Vagina (tissue), 2 donors: ENCODE measurements around the gene CETN2. TPM values are rescaled to one million over a fixed set of nuclear protein-coding genes. Genes with fewer than 3 reads are reported as not detected.

Experiments
- DNase-seq, 2 donors: peaks; one replicate each; pipeline ENCODE4 v3.0.0-alpha.2; 2017; ENCODE audit errors: extremely low spot score in 2 of 2
- H3K27ac ChIP-seq: fragments of 200-600 bp; sonication (generic); one replicate; pipeline ENCODE4 v1.5.1; 2019
- H3K27me3 ChIP-seq: fragments of 200-600 bp; sonication (generic); one replicate; pipeline ENCODE4 v1.5.1; 2019
- H3K36me3 ChIP-seq, 2 donors: fragments of 200-600 bp; sonication (generic); one replicate each; pipeline ENCODE4 v1.5.1; 2017 to 2019
- H3K4me1 ChIP-seq: fragments of 200-600 bp; sonication (generic); one replicate; pipeline ENCODE4 v1.5.1; 2019
- H3K4me3 ChIP-seq, 2 donors: fragments of 200-600 bp; sonication (generic); 1 replicate in 1 of 2; 2 replicates in 1 of 2; pipeline ENCODE4 v1.5.1; 2016 to 2019
- H3K9me3 ChIP-seq: fragments of 200-600 bp; sonication (generic); one replicate; pipeline ENCODE4 v1.5.1; 2019
- POLR2A ChIP-seq, 2 donors: fragments of 450-650 bp; IDR thresholded peaks; one replicate each; pipeline ENCODE4 v1.6.1; 2017; ENCODE audit warnings: antibody characterized with exemption in 2 of 2, mild to moderate bottlenecking in 2 of 2, moderate library complexity in 2 of 2
- POLR2AphosphoS5 ChIP-seq, 2 donors: sonication (generic); formaldehyde crosslinking; IDR thresholded peaks; one replicate each; pipeline ENCODE4 v1.9.0; 2017; ENCODE audit warnings: antibody characterized with exemption in 2 of 2, mild to moderate bottlenecking in 2 of 2, low read depth in 1 of 2; ENCODE audit not compliant: insufficient read depth in 1 of 2
- intact Hi-C: fragments of 100-400 bp; cut with DNase I; formaldehyde crosslinking; loops from one replicate; pipeline ENCODE4 v1.15.1; 2023
- total RNA-seq: library from RNA; depleted of rRNA; stranded (reverse); fragments of >200 nt; gene quantifications from one replicate; pipeline ENCODE4 v1.2.3, GENCODE V29; 2016
- TF ChIP-seq, protein P1 (sequence below), 3 experiments: fragments of 450-650 bp in 2 of 3; fragments of 200-600 bp in 1 of 3; sonication (generic) in 1 of 3; IDR thresholded peaks; one replicate each; pipeline ENCODE4 v1.5.1; 2017 to 2019; ENCODE audit warnings: antibody characterized with exemption in 3 of 3, mild to moderate bottlenecking in 2 of 3, moderate library complexity in 2 of 3

The CETN2 gene
- 24.6 TPM for total RNA-seq

DNA sequence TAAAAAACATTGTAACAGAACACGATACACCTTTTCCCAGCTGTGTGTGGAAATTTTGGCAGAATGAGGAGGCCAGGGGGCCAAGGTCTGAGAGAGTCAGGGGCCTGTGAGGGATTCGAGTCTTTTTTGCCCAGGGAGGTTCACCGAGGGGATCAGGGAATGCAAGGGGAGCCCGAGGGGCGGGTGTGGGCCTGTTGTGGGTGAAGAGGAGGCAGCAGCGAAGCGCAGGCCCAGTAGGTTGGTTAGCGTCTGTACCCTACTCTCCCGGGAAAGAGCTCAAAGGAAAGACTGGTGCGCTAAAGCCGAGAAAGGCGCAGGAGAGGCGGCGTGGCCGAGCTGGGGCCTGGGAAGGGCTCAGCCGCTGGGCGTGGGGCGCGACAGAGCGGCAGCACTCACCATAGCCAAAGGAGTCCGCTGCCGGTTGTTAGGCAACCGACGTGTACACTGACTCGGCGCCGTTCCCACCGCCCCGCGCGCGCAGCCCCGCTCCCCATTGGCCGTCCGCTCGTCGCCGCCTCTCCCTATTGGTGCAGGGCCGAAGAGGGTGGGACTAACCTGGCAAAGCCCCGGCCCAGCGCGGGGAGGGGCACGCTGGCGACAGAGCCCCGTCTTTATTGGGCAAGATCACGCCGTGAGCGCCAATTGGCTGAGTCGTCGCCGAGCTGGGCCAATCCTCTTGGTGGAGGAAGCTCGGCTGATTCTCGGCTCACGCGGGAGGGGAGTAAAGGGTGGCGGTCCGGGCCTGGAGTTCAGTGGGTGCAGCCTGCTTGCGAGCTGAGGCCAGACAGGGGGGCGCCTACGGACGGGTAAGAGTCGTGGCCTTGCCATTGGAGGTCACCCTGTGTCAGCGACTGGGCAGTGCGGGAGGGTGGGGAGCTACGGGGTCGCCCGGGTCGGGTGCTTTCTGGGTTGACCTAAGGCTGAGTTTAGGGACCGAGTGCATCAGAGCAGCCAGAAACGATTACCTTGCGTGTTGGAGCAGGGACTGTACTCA, at the start of gene CETN2, which contains the start of gene NSDHL:
TSS of gene CETN2 (minus strand) at position 446 of the 994 bp plus-strand sequence. CDS start at position 399, 47 bp downstream.
TSS of gene NSDHL (plus strand) at position 752 of the 994 bp plus-strand sequence. CDS start 15,262 bp downstream, outside the sequence.
- peak within 1 kb of the TSS; percentile 62 to 63 for H3K4me3 ChIP-seq
- peak; percentile 98 for DNase-seq
- intact Hi-C loops = no loop called here

DNA sequence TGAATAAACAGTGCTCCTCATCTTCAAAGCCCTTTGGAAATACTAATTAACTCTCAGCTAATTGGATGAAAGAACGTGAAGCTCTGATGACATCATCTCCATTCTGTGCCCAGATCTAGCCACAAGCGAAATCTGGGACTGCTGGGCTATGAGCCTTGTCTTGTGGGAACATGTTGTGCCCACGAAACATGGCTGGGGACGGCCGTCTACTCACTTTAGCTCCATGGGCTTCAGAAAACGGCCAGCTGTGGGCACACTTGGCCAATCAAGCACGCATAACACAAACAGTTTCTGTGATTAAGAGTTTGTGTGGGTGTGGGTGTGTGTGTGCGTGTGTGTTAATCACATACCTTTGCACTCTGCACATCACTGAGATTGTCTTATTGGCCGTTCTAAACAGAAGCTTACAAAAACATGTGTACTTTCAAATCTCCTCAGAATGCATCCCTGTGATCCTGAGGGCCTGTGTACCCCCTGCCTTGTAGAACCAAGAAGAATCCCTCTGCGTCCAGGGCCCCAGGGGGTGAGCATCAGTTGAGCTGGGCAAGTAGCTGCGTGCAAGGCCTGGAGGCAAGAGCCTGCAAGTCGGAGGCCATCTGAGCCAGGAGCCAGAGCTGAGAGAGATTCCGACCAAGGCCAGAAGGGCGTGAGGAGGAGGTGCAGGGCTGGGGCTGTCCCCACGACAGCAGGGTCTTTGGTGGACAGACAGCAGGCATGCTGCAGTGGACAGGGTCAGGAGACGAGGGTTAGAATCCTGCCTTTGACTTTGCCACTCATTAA, 48.6 kb upstream of the CETN2 start:
- intact Hi-C loops = no loop called here
- Histone ChIP-seq H3K27ac (no peak overlapping the region), H3K4me3 (no peak overlapping the region), H3K27me3 (no peaks in the 10 kb centered on the region), H3K4me1 (no peaks in the 10 kb centered on the region), H3K36me3 (no peaks in the 10 kb centered on the region), H3K9me3 (no peaks in the 10 kb centered on the region)
- no peak for DNase-seq
- TF ChIP-seq, protein P1, sequence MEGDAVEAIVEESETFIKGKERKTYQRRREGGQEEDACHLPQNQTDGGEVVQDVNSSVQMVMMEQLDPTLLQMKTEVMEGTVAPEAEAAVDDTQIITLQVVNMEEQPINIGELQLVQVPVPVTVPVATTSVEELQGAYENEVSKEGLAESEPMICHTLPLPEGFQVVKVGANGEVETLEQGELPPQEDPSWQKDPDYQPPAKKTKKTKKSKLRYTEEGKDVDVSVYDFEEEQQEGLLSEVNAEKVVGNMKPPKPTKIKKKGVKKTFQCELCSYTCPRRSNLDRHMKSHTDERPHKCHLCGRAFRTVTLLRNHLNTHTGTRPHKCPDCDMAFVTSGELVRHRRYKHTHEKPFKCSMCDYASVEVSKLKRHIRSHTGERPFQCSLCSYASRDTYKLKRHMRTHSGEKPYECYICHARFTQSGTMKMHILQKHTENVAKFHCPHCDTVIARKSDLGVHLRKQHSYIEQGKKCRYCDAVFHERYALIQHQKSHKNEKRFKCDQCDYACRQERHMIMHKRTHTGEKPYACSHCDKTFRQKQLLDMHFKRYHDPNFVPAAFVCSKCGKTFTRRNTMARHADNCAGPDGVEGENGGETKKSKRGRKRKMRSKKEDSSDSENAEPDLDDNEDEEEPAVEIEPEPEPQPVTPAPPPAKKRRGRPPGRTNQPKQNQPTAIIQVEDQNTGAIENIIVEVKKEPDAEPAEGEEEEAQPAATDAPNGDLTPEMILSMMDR (IDR thresholded peaks at IDR 0.05) = no peak
- TF ChIP-seq POLR2AphosphoS5 (IDR thresholded peaks at IDR 0.05; ENCODE audit: insufficient read depth in 1 of 2, low read depth in 1 of 2) = no peak
- TF ChIP-seq POLR2A (IDR thresholded peaks at IDR 0.05) = no peak

More for the DNA sequence above, at the start of gene CETN2, which contains the start of gene NSDHL:
- Histone ChIP-seq H3K9me3 (no peaks in the 10 kb centered on the region), H3K4me1 (peaks cover 24% of the 10 kb centered on the region), H3K27ac (peak within 1 kb of the TSS; percentile 50), H3K36me3 (no peaks in the 10 kb centered on the region), H3K27me3 (no peaks in the 10 kb centered on the region)
- TF ChIP-seq POLR2A (IDR thresholded peaks at IDR 0.05) (peak in 1 of 2 donors; percentile 14), POLR2AphosphoS5 (IDR thresholded peaks at IDR 0.05; ENCODE audit: insufficient read depth in 1 of 2, low read depth in 1 of 2) (peak; percentile 73 to 75)
- TF ChIP-seq, protein P1 (IDR thresholded peaks at IDR 0.05) = no peak

DNA sequence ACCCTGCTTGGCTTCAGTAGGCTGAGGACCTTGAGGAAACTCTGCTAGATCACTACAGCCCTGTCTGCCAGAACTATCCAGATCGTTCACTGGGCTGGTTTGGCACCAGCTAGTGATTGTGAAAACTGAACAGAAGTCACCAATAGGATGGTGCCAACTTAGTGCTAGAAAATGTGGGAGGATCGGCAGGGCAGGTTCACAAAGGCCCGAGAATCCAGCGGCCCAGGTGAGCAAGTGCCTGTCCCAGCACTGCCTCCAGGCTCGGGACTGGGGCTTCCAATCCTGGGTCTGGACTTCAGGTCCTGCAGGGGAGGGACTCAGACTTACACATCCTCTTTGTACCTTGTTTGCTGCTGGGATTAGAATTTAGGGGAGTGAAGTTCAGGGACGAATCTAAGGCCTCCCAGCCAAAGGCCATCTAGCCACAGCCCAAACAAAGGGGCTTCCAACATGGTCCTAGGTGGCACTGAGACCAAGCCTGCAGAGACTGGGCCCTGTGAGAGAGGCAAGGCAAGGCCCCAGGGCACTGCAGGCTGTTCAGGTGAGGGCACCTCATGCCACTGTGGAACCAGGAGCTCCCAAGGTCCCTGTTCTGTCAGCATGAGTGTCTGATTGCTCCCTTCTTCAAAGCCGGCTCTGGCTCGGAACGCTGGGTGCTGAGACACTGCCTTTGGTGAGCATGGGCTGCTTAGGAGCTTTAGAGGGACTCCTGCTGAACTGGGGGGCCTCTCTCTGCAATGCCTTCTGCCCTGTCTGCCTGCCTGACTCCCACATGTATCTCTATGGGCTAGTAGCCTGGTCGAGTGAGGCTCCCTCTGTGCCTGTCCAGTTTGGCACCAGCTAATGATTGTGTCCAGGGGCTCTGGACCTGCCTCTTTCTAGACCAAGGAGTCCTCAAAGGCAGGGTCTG, 46.6 kb upstream of the CETN2 start:
- intact Hi-C loops = no loop called here
- Histone ChIP-seq H3K9me3 (no peaks in the 10 kb centered on the region), H3K4me1 (no peaks in the 10 kb centered on the region), H3K4me3 (no peak overlapping the region), H3K27me3 (no peaks in the 10 kb centered on the region), H3K36me3 (no peaks in the 10 kb centered on the region), H3K27ac (peak overlapping the region; percentile 7)
- DNase-seq = no peak
- TF ChIP-seq, protein P1 (IDR thresholded peaks at IDR 0.05) = no peak
- TF ChIP-seq POLR2A (IDR thresholded peaks at IDR 0.05) (no peak), POLR2AphosphoS5 (IDR thresholded peaks at IDR 0.05; ENCODE audit: insufficient read depth in 1 of 2, low read depth in 1 of 2) (no peak)

- H3K27me3 ChIP-seq = no peaks in the 10 kb centered on the region
Observed at GRCh38 chrX:152873361-152873760, 42.8 kb upstream of the CETN2 start.

More at GRCh38 chrX:152873361-152873760, 42.8 kb upstream of the CETN2 start:
- H3K36me3 ChIP-seq = peaks cover 0 to 4% of the 10 kb centered on the region in 2 donors
- no peaks in the 10 kb centered on the region for H3K4me1 ChIP-seq
- no peak overlapping the region for H3K27ac ChIP-seq
- no peaks in the 10 kb centered on the region for H3K9me3 ChIP-seq
- intact Hi-C loops = no loop called here
- H3K4me3 ChIP-seq = no peak overlapping the region
- DNase-seq = no peak
- TF ChIP-seq, protein P1 (IDR thresholded peaks at IDR 0.05) = no peak
- no peak for TF ChIP-seq POLR2A (IDR thresholded peaks at IDR 0.05)
- TF ChIP-seq POLR2AphosphoS5 (IDR thresholded peaks at IDR 0.05; ENCODE audit: insufficient read depth in 1 of 2, low read depth in 1 of 2) = no peak
